B cell (primary cell): ENCODE measurements around the gene PPCDC.

ENCODE experiments used
- CTCF ChIP-seq: fragments of 200-600 bp; IDR thresholded peaks from one replicate; pipeline ENCODE4 v1.8.0; 2022; ENCODE audit warnings: antibody characterized with exemption, mild to moderate bottlenecking
- EZH2 ChIP-seq: IDR thresholded peaks from 2 replicates; pipeline ENCODE4 v1.6.1; 2012; ENCODE audit warnings: borderline replicate concordance, low read depth, mild to moderate bottlenecking, moderate library complexity, low read length; ENCODE audit not compliant: insufficient read depth, poor library complexity, severe bottlenecking

DNA sequence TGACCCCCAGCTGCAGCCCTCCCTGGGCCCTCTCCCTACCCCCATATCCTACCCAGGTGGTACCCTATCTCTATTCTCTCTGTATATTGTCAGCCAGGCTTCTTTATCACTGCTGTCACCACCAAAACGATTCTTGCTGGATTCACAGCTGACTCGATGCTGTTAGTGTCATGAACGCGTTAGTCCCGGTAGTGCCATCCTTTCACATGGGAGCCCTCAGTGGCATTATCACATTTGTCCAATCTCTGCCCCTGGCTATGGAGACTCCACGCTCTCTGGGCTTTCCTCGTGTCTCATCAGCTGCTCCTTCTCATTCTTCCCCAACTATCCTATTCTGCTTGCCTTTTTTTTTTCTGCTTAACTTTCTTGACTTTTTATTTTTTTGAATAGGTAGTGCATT, 21.0 kb upstream of the PPCDC start:
- no peak for TF ChIP-seq CTCF
- no peak for TF ChIP-seq EZH2
